Activated CD4-positive, CD25-positive, alpha-beta regulatory T cell treated with anti-CD3 and anti-CD28 coated beads, Interleukin-2, amount 50 U/mL, for 24 hours (primary cell): Measurements from ENCODE around the gene CHKB.
"Not testable (repeated sequence)": the region's sequence is repeated elsewhere in the genome, so short reads cannot be mapped to it uniquely, and the experiment has no call there.

ENCODE experiments used
- ATAC-seq, 2 donors: fragments of 150-1000 bp; cut with Tn5 transposase; one replicate each; pipeline ENCODE4 v1.10.0; 2021; ENCODE audit warnings: mild to moderate bottlenecking in 1 of 2, moderate library complexity in 1 of 2

Gene CHKB

DNA sequence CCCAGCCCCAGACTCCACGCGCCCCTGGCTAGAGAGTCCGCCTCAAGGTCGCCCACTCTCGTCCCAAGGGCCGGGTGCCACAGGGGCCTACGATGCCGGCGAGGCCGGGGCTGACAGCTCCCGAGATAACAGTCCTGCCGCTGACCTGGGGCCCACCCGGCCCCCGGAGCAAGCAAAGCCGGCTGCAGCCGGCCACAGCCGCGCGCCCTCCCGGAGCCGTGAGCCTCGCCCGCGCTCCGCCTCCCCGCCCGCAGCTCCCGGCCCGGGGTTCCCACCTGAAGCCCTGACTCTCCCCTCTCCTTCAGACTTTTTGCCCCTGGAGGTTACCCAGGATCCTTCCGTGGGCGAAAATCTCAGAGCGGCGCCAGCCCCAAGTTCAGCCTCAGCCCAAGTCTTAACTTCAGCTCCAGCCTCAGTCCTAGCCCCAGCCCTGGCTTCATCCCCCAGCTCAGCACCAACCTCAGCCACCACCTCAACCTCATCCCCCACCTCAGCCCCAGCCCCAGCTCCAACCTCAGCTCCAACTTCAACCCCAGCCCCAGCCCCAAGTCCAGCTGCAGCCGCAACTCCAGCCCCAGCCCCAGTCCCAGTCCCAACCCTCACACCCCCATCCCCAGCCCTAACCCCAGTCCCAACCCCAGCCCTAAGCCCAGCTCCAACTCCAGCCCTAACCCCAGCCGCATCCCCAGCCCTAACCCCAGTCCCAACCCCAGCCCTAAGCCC is 35.2 kb downstream of the CHKB start:
- ATAC-seq = no peak

DNA sequence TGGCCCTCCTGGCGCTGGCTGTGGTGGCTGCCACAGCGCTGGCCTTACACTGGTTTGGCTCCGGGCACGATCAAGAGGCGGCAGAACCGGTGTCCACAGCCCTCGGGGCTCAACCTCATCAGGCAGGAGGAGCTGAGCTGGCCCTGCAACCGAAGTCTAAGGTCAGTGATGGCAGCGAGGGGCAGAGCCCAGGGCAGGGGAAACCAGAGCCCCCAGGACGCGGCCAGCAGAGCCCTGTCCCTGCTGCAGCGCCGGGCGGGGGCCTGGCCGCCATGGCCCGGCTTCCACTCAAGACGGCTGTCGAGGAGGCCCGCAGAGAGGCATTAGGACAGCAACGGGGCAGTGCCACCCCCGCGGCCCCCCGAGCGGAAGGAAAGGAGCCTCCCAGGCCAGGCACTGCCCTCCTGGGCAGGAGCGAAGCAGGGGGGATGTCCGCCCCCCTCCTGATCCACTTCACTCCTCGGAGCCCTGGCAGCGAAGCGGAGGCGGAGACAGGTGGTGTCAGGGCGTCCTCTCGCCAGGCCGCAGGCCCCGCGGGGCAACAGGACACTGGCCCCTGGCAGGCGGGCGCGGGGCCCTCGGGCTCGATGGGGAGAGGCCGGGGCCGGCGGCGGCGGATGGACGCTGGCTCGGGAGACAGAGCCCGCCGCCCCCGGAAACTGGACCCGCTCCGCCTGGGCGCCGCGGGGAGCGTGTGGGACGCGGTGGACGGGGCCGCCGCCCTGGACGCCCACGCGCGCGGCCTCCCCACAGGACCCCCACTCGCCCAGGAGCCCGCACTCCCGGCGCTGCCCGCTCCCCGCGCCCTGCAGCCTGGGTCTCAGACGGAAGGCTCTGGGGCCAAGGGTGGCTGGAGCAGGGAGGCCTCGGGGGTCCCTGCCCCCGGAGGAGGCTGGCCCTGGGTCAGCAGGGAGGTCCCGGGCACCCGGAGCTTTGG is 36.1 kb downstream of the CHKB start:
- ATAC-seq = no peak

DNA sequence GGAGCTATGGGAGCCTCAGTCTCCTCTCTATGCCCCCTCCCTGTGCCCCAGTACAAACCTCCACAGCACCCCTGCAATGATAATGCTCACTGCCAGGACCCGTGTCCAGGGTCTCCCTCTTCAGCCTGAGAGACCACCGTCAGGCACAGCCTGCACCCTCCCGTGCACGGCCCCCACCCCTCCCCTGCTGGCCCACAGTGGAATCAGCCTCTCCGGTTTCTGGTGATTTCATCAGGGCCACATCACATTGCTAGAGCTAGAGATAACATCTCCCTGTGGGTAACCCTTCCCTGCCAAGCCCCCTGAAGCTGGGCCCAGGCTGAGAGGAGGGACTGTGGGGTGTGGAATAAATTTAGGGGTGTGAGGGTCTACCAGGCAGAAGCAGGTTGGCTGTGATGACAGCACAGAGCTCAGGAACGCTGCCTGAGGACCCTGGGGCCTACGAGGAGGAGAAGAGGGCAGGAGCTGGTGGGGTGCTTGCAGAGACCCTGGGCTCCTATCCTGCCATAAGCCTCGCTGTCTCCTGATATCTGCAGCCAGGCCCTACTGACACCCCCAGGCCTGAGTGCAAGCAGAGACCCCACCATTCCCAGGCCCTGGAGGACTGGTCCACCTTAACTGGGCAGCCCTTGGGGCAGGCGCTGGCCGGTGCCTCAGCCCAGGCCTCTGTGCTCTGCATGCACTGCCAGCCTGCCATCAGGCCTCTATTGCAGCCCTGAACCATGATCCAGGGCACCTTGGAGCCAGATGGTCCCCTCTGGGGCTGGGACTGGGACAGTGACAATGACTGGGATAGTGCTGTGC is 36.9 kb downstream of the CHKB start, which contains the start of gene KLHDC7B:
TSS of gene KLHDC7B (plus strand) at position 378 of the 804 bp plus-strand sequence. CDS start at position 723, 345 bp downstream.
- peak; percentile 15 to 31 for ATAC-seq

DNA sequence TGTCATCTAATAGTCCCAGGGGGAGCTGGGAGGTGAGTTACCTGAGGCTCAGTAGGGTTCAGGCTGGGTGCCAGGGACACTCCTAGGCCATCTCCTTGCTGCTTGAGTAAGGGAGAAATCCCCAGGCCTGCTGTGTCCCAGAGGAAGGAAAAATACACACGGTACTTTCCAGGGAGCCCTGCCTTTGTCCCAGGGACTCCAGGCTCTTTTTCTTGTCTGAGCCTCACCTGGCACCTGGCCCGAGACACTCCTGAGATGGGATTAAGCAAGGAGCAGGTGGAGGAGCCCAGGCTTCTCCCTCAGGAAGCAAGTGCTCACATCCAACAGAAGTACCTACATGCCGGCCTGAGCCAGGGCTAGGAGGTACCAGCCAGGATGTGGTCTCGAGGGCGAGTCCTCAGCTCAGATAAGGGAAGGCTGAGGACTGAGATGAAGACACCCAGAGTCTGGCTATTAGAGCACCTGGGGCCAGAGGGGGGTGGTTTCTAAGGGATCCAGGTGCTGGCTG is 37.8 kb downstream of the CHKB start:
- no peak for ATAC-seq

DNA sequence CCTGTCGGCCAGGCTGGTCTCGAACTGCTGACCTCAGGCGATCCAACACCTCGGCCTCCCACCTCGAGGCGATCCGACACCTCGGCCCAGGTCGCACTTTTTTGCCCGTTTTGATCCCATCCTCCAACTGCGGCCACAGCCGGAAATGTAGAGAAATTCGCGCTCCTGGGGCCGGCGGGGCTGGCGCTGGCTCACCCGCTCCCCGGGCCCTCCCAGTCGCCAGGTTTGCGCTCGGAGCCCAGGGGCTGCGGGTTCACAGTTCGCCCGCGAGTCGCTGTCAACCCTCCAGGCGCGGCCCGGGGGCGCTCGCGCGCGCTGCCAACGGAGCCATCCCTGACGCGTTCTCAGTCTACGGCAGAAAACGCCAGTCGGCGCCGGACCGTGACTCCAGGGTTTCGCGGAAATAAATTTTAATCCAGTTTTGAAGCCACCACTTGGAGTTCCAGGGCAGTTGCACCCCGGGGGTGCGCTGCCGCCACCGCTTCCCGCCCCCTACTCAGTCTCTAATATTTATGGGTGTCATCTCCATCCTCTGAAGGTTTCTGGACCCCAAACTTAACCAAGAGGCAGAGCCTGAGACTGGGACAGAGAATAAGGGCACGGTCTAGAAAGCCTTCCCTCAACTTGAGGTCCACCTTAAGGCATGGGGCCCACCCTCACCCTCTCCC is 38.4 kb downstream of the CHKB start:
- ATAC-seq = peak; percentile 25 to 39

DNA sequence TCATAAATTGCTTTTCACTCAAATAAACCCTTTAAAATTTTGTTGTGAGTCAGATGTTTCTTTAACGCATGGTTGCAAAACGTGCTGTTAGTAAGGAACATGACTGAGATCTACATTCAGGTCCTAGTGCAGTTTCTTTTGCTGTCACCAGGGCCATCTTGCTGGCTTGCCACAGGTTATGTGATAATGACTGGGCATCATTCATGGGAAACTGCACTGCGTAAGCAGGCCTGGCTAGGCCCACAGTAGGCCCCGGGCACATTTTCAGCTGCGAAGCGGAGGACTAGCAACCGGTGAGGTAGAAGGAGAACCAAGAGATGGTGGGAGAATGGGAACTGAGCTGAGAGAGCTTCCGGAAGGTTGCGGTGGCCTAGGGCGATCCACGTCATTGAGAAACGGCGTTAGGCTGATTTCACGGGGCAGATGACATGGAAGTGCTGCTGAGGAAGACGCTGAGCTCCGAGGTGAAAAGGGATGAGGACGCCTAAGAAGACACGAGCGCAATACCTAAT is 40.2 kb downstream of the CHKB start:
- ATAC-seq = peak; percentile 5 to 23

DNA sequence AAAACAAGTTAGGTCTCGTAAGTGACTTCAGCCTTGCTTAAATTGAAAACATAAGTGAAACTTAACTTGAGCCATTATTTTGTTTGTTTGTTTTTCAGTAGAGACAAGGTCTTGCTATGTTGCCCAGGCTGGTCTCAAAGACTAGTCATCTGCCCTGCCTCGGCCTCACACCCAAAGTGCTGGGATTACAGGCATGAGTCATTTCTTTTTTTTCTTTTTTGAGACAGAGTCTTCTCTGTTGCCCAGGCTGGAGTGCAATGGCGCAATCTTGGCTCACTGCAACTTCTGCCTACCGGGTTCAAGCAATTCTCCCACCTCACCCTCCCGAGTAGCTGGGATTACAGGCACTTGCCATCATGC is 41.0 kb downstream of the CHKB start:
- peak; percentile 7 to 13 for ATAC-seq

DNA sequence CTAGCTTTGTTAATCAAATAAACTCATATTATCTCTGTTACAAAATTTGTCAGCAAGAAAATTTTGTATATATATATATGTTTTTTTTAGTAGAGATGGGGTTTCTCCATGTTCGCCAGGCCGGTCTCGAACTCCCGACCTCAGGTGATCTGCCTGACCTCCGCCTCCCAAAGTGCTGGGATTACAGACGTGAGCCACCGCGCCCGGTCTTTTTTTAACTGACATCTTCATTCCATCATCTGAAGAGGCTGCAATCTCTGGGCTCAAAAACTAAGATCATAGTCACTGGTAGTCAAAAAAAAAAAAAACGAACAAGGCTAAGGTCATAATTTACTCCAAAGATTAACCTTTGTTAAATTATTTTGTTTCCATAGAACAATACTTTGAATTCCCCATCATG is 42.3 kb downstream of the CHKB start:
- ATAC-seq = no peak

DNA sequence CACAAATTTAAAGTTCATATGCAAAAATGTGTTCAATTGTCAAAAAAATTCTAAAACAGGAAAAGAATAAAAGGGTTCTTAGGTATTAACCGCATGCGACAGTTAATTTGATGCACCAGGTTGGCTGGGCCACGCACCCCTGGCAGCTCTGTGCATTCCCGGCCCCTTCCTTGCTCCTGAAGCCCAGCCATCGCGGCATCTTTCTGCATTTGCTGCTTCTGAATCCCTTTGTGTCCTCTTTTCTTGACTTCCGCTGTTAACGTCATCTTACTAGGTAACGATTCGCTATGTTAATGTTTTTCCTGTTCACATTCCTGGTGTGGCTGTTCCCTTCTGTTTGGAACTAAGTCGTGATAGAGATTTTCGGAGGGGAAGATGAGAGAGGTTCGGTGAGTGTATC is 44.9 kb downstream of the CHKB start:
- no peak for ATAC-seq

DNA sequence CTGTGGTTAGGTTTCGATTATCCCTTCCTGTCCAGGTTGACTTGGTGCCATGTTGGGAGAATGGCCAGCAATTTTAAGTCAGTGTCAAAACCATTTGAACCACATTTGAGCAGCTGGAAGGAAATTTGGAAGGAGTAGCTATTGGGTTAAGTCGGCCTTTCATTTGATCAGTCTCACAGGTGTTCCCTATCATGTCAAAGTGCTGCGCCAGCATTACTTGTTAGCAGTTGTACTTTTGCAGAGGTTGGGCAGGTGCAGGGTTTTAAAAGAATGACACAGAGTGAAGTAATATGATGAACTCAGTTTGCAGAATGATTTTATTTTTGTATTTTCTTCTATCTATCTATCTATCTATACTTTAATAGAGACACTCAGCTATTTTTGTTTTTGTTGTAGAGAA is 46.4 kb downstream of the CHKB start:
- no peak for ATAC-seq

DNA sequence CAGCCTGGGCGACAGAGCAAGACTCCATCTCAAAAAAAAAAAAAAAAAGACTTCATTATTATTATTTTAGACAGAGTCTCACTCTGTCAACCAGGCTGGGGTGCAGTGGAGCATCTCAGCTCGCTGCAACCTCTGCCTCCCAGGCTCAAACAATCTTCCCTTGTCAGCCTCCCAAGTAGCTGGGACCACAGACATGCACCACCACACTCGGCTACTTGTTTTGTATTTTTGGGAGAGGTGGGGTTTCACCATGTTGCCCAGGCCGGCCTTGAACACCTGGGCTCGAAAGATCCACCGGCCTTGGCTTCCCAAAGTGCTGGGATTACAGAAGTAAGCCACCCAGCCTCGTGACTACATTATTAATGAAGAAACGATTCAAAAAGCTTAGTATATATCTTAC is 47.5 kb downstream of the CHKB start:
- ATAC-seq = no peak

DNA sequence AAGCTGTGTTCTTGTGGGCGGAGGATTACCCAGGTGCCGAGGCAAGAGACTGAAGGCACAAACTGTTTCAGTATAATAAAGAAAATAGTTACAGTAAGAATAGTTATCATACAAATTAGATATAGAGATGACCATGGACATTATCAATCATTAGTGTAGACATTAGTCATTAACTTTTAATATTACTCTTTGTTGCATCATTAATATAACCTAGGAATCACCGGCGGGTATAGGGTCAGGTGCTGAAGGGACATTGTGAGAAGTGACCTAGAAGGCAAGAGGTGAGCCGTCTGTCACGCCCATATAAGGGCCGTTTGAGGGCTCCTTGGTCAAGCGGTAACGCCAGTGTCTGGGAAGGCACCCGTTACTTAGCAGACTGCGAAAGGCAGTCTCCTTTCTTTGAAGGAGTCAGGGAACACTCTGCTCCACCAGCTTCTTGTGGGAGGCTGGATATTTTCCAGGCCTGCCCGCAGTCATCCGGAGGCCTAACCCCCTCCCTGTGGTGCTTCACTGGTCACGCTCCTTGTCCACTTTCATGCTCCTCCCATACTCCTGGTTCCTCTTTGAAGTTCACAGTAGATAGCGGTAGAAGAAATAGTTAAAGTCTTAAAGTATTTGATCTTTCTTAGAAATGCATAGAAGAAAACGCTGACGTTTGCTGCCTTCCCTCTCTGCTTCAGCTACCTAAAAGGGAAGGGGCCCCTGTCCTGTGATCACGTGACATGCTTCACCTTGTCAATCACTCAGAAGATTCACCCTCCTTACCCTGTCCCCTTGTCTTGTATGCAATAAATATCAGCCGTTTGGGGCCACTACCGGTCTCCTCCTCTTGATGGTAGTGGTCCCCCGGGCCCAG is 48.6 kb downstream of the CHKB start:
- ATAC-seq = not testable (repeated sequence)

DNA sequence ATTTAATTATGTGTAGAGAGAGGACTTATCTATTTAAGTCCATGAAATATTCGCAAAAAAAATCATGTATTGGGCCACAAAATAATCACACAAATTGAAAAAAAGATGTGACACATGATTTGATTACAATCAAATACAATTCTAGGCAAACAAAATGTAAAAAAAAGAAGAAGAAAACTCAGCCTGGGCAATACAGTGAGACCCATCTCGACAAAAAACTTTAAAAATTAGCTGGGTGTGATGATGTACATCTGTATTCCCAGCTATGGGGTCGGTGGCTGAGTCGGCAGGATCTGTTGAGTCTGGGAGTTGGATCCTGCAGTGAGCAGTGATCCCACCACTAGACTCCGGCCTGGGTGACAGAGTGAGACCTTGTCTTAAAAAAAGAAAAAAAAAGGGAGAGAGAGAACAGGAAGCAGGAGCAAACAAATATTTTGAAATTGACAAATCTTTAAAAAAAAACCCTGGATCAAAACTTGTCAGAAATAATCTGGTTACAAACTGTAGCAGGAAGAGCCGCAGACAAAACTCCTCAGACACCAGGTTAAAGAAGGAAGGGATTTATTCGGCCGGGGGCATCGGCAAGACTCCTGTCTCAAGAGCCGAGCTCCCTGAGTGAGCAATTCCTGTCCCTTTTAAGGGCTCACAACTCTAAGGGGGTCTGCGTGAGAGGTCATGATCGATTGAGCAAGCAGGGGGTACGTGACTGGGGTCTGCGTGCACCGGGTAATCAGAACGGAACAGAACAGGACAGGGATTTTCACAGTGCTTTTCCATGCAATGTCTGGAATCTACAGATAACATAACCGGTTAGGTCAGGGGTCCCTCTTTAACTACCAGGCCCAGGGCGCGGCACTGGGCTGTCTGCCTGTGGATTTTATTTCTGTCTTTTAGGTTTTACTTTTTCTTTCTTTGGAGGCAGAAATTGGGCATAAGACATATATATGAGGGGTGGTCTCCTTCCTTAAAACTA is 49.5 kb downstream of the CHKB start:
- ATAC-seq = no peak

DNA sequence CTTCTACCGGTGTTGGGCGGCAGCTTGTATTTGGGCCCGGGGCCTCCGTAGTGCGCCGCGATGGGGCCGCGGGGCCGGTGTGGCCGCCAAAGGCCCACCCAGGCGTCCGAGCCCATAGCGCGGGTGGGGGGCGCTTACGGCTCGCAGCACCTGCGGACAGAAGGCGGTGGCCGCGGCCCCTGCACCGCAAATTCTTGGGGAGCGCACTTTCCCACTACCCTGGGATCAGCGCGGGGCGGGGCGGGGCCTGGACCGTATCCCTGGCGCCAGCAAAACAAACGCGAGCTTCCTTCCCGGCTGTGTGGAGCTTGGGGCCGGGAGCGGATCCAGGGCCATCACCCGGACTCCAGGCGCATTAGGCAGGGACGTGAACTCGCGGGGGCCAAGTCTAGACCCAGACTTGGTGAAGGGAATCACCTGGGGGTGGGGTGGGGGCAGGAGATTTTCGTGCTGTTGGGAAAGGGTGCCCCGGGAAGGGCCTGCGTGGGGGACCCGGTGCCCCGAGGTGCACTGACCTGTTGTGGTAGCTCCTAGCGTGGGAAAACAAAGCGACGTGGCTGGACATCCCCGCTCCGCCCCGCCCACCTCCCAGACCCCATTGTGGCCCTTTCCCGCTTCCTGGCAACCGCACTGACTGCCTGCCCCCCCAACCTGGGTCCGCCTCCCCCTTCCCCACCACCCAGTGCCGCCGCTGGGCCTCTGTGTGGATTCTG is 50.5 kb downstream of the CHKB start:
- no peak for ATAC-seq

DNA sequence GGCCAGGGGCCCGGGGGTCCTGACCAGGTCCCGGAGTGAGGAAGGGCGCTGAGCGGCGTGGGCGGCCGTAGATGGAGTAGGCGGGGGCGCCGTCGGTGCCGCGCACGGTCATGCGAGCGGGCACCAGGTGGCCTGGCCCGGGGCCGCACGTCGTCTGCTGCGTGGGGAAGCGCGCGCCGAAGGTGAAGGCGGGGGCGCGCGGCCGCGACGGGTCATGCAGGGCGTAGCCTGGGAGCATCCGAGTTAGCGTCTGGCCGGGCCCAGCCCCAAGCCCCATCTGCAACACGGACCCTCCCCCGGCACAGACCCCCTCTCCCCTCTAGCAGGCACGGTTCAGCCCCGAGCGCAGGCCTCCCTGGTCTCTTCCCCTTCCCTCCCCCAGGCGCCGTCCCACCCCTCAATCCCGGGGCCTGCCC is 51.1 kb downstream of the CHKB start:
- peak; percentile 49 to 53 for ATAC-seq

DNA sequence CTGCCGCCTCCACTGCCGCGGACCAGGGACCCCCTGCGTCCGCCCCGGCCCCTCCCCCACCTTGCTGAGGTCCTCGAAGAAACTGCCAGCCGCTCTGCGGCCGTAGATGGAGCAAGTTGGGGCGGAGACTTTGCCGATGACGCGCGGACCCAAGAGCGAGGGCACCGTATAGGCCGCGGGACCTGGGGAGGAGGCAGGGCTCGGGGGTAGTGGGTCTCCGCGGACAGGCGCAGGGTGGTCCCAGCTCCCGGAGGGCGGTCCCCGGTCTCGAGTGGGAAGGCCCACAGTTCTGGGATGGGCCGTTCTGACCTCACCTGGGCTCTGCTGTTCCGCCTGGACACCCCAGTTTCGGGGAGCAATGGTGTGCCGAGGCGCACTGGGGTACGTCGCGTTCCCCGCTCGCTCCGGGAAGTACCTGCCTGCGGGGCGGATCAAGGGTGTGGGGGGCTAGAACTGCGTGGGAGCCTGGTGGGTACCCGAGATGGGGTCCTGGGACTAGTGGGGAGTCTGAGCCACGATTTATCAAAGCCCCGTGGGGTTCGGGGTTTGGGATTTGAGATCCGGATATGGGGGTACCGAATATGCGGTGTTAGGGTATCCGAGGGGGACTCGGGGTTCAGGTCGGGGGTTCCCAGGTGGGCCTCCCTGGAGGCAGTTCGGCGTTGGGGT is 51.6 kb downstream of the CHKB start:
- peak; percentile 46 to 55 for ATAC-seq

DNA sequence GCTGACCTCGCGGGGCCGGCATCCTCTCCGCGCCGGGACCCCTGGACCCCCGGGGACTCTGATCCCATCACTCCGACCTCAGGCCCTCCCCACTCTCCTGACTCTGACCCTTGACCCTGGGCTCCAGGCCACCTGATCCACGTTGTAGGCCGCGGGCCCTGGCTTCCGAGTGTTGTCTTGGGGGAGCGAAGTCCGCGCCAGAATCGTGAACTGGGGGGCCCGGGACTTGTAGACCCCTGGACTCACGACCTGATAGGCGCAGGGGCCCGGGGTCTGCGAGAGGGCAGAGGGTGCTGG is 52.1 kb downstream of the CHKB start:
- peak in 1 of 2 donors; percentile 1 for ATAC-seq

DNA sequence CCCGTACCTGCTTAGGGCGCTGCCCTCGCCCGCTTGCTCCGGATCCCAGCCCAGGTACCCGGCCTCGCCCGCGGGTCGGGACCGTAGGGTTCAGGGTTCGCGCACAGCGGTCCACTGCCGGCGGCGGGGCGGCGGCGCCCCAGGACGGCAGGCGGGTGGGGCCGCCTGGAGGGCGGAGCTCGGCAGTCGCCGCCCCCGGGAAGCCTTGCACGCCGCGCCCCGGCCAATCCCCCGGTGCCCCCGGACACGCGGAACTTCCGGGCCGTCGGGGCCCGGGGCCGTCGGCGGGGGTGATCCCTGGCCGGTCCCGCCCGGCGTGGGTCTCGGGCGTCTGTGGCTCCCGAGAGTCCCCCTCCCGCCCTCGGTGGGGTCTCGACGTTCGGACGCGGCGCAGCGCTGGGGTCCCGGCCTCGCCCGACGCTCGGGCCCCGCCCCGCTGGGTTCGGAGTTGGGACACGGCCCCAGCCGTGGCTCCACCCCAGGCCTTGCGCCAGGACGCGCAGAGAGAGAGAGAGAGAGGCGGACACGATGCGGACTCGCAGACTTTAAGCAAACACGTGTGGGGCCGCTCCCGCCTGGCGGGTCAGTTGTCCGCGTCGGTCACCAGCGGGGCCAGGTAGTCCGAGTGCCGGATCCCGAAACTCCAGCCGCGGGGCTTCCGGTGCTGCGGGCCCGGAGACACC is 52.6 kb downstream of the CHKB start, which contains the start of gene TYMP:
TSS of gene TYMP (minus strand) at position 116 of the 683 bp plus-strand sequence. CDS start 303 bp downstream, outside the sequence.
- ATAC-seq = peak; percentile 18 to 26
